GM19023 (cell line): Measurements from ENCODE around the gene RAB17.
"Not testable (repeated sequence)": the region's sequence is repeated elsewhere in the genome, so short reads cannot be mapped to it uniquely, and the experiment has no call there.

Source experiments
- ATAC-seq: cut with Tn5 transposase; IDR thresholded peaks from one replicate; pipeline ENCODE4 v1.9.1; 2021; ENCODE audit warnings: mild to moderate bottlenecking, moderate library complexity; ENCODE audit not compliant: unreplicated experiment

Gene RAB17

DNA sequence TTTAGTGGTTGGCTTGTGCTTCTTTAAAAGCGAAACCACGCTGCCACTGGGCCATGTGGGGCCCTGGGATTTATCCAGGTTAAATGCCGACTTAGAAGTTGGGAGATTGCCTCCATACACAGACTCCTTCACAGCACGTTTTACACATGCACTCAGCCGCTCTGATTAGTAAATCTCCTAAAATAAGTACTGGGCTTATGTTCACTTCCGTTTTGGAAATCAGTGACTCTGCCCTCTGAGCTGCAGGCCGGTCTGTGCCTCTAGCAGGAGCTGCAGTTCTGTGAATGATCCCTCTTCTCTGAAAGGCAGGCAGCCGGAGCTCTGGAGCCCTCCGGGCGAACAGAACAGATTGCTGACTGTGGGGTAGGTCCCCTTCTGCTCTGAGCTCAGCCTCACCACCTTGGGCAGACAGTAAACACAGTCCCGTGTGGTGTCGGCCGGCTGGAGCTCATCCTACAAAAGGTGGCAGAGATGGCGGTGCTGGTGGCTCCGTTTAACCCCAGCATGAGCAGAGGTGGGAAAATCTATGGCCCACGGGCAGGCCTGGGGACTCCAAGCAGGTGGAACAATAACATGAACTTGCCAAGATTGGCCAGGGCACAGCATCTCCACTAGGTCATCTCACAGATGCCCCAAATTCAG is 9.8 kb upstream of the RAB17 start:
- no peak for ATAC-seq

DNA sequence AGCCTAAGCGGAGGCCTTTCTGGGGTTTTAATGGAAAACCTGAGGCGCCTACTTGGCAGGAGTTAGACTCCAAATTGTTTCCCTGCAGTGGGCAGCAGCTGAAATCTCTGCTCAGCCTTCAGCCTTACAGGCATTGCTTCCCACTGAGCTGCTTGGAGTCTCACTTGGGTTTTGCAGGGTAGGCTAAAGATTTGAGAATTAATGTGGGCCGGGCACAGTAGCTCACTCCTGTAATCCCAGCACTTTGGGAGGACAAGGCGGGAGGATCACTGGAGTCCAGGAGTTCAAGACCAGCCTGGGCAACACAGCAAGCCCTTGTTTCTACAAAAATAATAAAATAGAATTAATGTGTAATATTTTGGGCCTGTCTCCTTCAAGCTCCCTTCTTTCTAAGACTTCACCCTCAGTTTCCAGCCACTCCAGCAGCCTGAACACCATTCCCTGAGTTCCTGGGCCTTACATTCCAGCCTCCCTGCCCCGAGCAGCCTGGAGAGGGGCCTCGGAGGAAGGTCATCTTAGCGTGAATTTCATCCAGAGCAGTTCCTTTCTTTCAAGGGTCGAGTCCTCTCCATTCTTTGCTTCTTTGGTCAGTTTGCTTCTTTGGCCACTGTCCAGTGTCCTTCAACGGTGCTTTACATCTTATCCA is 9.1 kb upstream of the RAB17 start:
- no peak for ATAC-seq

DNA sequence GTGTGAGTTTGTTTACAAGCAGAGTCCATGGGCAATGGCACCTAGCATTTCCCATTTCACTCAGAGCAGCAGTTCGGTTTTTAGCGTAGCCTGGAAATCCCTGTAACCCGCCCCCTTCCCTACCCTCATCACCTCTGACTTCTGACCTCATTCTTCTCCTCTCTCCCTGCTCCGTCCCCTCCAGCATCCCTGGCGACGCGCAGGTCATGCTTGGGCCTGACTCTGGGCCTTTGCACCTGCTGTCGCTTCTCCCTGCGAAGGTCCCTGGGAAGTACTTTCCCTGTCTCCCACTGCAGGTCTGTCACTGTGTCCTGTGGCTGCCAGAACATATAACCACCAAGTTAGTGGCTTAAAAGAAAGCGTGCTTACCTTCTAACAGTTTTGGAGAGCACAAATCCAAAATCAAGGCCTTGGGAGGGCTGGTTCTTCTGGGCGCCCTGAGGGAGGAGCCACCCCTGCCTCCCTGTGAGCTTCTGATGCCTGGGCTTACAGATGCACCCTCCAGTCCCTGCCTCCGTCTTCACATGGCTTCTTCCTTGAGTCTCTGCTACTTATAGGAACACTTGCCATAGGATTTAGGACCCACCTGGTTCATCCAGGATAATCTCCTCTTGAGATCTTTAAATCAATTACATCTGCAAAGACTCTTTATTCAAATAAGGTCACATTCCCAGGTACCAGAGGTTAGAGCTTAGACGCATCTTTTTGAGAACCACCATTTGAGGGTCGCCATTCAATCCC is 8.1 kb upstream of the RAB17 start:
- ATAC-seq: no peak

DNA sequence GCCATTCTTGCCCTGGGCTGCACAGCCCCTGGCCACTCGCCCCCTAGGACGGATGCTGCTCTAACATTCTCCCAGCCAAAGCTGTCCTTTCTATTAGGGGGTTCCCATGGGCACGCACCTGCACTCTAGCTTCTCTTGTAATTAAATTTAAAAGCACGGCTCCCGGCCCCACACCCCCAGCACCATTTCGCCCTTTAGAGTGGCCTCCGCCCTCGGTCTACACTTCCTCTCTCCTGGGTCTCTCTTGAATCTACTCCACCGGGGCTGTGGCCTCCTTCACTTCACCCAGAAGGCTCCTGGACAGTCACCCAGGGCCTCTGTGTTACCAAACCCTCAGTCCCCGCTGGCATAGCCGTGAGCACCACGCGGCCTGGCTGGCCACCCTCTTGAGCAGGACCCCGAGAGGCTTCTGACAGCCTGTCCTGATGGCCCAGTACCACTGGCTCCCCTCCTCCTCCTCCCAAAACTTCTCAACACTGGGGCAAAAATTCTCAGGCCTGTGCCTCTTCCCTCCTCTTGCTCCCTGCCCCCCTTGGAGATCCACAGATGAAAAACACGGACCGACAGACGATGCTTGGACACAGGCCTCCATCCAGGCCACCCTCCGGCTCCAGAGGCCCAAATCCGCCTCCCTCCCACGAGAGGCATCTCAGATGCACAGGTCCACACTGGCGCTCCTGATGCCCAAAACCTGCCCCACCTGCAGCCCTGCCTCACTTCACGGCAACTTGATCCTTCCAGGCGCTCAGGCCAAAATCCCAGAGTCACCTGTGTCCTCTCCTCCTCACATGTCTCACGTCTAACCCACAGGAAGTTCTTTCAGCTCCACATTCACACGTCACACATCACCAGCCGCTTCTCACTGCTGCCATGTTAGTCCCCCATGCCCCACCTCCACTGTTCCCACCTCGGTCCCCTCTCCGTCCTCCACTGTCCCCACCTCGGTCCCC is 6.9 kb upstream of the RAB17 start:
- no peak for ATAC-seq

DNA sequence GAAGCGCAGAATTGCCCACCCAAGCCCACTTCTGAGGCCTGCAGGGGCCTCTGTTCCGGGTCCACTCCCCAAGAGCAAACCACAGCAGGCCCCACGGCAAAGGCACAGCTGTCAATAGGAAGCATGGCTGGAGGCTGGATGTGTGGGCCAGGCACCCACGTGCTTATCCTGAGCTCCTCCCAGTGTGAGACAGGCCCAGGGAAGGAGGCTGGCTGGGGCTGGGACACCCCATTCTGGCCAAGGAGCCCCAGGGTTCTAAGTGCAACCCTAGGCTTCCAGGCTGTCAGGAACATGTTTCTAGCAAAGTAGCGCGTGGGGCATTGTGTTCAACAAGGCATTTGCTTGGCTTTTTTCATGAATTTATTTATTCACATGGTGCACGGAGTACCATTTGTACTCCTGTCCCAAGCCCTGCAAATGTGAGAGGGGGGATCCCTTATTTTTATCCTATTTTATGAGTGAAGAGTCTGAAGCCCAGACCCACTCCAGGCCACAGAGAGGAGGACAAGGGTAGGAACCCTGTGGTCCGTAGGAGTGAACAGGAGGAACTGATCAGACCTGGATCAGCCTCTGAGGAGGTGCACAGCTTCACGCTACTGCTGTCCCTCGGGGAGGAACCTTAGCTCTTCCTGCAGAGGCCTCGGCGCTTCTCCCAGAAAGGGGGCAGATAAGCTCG is 6.1 kb upstream of the RAB17 start:
- no peak for ATAC-seq

DNA sequence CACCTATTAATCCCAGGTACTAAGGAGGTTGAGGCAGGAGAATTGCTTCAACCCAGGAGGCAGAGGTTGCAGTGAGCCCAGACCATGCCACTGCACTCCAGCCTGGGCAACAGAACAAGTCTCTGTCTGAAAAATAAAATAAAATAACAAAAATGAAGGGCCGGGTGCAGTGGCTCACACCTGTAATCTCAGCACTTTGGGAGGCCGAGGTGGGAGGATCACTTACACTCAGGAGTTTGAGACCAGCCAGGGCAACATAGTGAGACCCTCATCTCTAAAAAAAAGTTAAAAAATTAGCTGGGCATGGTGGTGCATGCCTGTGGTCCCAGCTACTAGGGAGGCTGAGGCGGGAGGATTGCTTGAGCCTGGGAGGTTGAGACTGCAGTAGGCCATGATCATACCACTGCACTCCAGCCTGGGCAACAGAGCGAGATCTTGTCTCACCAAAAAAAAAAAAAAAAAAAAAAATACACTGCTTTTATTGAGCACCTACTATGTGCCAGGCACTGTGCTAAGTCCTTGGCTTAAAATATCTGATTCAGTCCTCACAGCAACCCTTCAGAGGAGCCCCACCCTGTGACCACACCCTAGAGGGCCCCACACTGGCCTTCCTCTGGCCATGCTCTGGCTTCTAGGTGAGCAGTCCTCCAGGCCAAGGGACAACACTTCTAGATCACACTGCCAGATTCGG is 5.4 kb upstream of the RAB17 start:
- not testable (repeated sequence) for ATAC-seq

DNA sequence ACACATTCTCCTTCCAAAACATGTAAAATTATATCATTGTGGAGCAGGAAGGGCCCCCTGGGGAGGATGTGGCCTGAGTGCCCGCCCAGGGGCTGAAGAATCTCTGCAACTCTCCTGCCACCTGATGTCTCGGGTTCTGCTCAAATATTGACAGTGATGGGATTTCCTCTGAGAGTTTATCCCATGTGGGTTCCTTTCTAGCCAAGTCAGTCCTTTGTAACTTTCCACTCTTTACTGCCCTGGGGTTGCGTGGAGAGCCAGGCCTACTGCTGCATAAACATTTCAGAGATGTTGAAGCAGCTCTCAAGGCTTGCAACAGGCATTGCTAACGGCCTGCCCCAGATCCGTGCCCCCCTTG is 4.0 kb upstream of the RAB17 start:
- ATAC-seq: no peak

DNA sequence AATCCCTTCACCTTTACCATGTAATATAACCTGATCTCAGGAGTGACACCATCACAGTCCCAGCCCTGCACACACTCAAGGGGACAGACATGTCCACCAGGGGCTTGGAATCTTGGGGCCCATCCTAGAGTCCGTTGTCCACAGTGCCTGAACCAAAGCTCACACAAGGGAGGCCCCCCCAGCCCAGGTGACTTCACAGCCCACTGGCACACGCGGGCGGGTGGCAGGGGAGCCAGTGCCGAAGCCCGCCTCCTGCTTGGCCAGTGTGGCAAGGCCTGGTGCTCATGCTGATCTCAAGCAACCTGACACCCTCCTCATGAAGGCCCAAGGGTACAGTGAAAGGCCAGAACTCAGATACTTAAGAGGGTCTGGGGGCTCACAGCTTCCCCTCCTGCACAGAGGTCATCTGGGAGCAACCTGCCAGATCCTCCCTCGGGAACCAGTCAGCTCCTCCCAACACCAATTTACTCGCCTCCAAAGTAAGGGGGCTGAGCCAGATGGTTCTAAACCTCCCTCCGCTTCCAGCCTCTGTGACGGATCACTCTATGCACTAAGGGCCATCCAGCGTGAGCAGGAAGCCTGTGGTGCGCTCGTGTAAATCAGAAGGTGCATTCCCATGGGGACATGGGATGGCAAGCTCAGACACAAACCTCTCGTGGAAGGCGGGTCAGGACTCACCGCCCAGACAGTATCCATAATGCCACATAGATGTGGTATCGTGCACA is 3.2 kb upstream of the RAB17 start:
- no peak for ATAC-seq

DNA sequence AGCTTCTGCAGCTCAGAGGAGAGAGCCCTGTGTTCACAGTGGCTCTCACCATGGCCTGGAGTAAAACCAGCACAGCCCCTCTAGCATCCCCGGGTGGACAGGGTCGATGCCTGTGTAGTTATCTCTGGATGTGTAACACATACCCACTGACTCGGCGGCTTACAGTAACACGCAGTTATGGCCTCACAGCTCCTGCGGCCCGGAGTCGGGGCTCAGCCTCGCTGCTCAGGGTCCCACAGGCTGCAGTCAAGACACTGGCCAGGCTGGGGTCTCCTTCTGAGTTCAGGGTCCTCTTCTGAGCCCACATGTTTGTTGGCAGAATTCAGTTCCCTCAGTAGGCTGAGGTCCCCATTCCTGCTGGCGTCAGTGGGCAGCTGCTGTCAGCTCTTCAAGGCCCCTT is 2.5 kb upstream of the RAB17 start:
- no peak for ATAC-seq

DNA sequence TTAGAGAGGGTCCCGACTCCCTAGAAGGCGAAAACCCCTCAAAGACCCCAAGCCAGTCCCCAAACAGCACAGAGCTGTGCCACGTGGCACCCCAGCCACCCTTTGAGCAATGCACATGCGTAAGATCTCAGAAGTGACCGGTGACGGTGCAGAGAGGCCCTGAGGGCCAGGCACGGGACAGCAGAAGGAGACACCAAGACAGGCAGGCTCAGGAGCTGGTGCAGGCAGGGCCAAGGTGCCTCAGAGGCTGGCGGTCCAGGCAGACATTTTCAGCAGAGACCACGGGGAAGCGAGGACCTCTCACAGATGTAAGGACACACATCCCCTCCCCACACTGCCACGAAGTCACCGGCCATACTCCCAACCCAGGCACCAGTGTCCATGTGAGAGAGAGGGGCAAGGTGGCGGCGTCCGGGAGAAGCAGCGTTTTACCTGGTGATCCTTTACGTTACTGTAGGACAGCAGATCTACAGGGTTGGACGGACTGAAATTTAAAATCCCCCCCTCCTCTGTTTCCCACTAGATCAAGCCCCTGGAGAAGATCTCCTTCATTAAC is 2.0 kb upstream of the RAB17 start:
- ATAC-seq: no peak

DNA sequence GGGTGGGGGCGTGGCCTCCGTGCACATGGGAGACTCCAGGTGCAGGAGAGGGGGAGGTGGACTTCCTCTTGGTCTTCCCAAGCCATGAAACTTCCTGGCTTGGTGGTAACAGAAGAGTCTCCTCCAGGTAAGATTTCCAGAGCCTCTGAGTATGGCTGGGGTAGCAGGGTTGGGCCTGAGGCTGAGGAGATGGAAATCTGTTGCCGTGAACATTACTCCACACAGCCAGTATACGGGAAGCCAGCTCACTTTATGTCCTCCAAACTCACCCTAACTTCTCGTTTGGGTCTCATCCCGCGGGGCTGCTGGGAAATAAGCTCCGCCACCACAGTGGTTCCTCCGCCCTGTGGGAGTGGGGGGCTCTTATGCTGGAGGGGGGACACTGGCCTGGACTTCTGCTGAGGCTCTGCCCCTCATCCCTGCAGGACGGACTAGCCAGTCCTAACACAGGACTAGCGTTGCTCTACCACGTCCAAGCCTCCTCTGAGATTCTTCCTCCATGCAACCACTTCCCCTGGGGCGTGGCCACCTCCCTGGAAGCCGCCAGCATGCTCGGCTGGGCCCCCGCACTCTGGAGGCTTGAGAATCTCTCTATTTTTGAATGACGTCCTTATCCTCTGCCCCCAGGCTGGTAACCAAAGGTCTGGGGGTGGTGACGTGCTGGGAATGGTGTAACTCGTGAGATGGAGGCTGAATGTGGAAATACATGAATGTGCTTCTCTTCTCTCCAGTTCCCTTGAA is 777 bp upstream of the RAB17 start:
- no peak for ATAC-seq

DNA sequence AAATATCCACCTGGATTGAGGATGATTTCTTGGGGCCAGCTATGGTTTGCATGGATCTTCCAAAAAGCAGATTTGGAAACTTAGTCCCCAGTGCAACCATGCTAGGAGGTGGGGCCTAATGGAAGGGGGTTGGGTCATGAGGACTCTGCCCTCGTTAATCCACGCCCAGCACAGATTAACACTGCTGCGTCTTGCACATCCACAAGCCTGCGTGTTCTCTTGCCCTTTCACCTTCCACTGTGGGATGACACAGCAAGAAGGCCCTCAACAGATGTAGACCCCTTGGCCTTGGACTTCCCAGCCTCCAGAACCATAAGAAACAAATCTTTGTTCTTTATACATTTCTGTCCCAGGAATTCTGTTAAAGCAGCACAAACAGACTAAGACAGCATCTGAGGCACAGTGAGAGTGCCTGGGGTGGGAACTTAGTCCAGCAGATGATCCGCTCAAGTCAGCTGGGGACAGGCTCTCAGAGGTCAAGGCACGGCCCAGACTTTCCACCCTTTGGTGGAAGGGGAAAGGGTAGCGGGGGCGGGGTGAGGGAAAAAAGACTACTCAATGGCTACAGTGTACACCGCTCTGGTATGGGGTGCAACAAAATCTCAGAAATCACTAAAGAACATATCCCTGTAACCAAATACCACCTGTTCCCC is 2.4 kb downstream of the RAB17 start:
- no peak for ATAC-seq

DNA sequence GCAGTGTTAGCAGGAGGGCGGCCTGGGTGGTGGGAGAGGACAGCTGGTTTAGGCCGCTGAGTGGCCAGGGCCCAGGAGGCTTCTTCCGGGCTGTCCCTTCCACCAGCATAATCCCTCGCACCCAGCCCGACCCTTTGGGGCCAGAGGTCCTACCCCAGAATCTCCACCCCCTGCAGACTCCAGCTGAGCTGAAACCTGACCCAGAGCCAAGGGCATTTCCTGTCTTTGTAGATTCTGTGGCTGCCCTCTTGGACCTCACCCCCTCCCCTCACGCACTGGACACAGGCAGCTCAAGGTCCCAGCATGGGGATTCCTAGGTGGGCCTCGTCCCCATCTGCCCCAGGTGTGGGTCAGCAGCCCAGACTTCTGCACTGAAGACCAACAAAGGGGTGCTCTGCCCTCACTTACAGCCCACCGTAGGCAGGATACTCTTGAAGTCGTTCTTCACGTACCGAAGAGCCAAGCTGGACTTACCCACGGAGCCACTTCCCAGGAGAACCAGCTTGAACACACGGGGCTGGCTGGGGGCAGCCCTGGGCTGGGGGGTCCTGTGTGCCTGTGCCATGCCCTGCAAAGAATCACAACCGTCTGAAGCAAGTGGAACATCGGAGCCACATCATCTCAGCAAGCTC is 4.8 kb downstream of the RAB17 start:
- no peak for ATAC-seq

DNA sequence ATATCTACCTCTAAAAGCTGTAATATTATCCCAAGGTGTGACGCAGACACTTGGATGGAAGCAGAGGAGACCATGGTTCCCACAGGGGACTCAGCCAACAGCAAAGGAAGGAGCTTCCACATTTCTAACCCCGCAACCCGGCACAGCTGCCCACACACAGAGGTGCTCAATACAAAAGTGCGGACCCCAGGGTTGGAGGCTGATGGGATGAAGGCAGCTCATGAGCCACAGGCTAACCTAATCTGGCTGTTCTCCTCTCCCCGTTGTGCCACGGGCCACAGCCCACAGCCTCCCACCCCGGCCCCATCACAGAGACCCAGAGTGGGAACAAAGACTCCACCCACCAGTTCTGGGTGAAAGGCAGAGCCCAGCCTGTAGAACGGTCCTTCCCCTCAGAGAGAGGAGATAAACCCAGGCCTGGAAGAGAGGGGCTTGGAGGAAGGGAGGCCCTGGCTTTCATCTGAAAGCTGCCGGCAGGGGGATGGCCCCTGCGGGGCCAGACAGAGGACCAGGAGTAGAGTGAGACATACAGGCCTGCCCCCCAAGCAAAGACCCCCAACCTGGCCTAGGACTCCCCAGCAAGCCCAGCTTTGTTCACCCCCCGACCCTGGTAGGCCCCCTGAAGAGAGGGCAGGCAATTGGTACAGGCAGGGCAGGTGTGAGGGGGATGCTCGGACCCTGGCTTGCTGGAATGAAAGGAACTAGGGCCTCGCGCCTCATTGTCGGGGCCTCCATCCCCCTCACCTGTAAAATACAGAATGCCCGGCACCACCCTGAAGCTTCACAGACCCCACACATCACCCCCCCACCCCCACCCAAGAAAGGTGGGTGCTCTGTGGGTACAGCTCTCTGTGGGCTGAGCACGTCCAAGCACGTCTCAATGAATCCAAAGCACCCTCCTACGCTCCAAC is 6.9 kb downstream of the RAB17 start:
- no peak for ATAC-seq

DNA sequence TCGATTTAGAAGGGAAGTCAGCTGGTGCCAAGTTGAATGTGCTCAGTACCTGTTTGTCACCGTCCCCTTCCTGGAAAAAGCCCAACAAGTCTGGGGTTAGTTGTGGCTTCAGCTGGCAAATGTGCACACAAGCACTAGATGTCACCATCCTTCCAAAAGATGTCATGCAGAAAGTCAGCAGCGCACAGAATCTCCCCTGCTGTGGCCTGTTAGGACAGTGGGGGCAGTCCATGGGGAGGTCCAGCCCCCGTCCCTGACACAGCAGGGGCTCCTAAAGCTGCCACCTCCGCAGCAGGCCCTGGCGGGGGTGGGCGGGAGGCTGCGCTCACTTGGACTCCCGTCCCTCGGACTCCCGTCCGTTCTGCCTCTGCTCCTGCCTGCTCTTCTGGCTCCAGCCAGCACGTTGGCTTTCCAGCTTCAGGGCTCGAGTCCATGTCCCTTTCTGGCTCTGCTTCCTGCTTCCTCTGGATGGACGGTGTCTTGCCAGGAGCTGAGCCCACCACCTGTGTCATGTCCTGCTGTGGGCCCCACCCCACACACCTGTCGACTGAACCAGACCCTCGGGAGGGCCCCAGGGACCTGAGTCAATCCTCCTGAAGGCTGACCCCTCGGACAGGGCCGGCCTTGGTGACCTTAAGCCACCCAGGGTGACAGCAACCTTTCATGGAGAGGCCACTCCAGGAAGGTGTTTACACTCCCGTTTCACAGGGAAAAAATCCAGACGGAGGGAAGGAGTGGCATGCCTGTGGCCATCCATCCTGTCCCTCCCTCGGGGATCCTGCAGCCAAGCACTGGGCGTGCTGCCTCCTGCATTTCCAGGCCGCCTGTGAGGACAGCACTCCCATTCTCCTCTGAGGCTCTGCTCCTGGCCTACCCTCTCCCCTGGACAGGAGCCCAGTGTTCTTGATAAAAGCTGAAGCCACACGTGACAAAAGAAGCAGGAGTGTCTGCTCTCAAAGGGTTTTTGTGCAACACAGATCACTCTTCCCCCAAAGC is 8.5 kb downstream of the RAB17 start:
- ATAC-seq: no peak
